Kidney (tissue), 14 donors: Measurements from ENCODE around the gene EEIG2. TPM values are rescaled to one million over a fixed set of nuclear protein-coding genes. Genes with fewer than 3 reads are reported as not detected.
"Not testable (repeated sequence)": the region's sequence is repeated elsewhere in the genome, so short reads cannot be mapped to it uniquely, and the experiment has no call there.

Source experiments
- DNase-seq, 5 donors: peaks; one replicate each; pipeline ENCODE4 v3.0.0-alpha.2; 2013 to 2020
- FAIRE-seq: peaks from 2 replicates; lab custom pipeline; 2012; peaks lifted over from hg19 to GRCh38; lab: Jason Lieb, UNC
- H3K27ac ChIP-seq, 2 donors: one replicate each; pipeline ENCODE4 v1.7.0; 2013; ENCODE audit warnings: low read depth in 2 of 2, low read length in 2 of 2, inconsistent platforms in 1 of 2
- H3K27me3 ChIP-seq: one replicate; pipeline ENCODE4 v1.7.1; 2013; ENCODE audit warnings: low read length, inconsistent platforms; ENCODE audit not compliant: control insufficient read depth, insufficient read depth
- H3K36me3 ChIP-seq, 3 donors: one replicate each; pipeline versions ENCODE4 v1.7.0 to v1.7.1; 2013; ENCODE audit warnings: low read length in 3 of 3, control low read depth in 1 of 3, inconsistent platforms in 1 of 3; ENCODE audit not compliant: insufficient read depth in 3 of 3, control insufficient read depth in 2 of 3
- H3K4me1 ChIP-seq, 3 donors: one replicate each; pipeline versions ENCODE4 v1.7.0 to v1.7.1; 2013; ENCODE audit warnings: low read length in 3 of 3, inconsistent platforms in 1 of 3, low read depth in 1 of 3; ENCODE audit not compliant: control insufficient read depth in 2 of 3, insufficient read depth in 2 of 3
- H3K4me3 ChIP-seq, 3 donors: one replicate each; pipeline versions ENCODE4 v1.7.0 to v1.8.1; 2013; ENCODE audit warnings: low read length in 3 of 3, control low read depth in 1 of 3, inconsistent platforms in 1 of 3
- H3K9ac ChIP-seq, 3 donors: one replicate each; pipeline versions ENCODE4 v1.7.0 to v1.7.1; 2013; ENCODE audit warnings: low read length in 3 of 3, control low read depth in 1 of 3, inconsistent platforms in 1 of 3
- H3K9me3 ChIP-seq, 3 donors: one replicate each; pipeline versions ENCODE4 v1.7.0 to v1.7.1; 2013; ENCODE audit warnings: low read length in 3 of 3, control low read depth in 1 of 3, inconsistent platforms in 1 of 3; ENCODE audit not compliant: control insufficient read depth in 2 of 3, insufficient read depth in 1 of 3
- intact Hi-C: fragments of 100-400 bp; cut with DNase I; formaldehyde crosslinking; loops from one replicate; pipeline ENCODE4 v1.11.1; 2022
- polyA plus RNA-seq: library from polyadenylated mRNA; stranded (reverse); fragments of 350-450 nt; fragmentation: Illumina TruSeq; extraction: RNeasy Lipid Tissue Mini Kit (QIAGEN cat#74804); gene quantifications from one replicate; pipeline ENCODE4 v1.2.3, GENCODE V29; 2014; ENCODE audit warnings: low read depth, low replicate concordance; ENCODE audit not compliant: insufficient read depth
- total RNA-seq: library from RNA; stranded (reverse); fragmentation: NEBNext Ultra II Directional; extraction: Animal tissue kit (Norgen Biotek cat#: 25700); gene quantifications from one replicate; pipeline ENCODE4 v1.2.1, GENCODE V29; 2021
- TF ChIP-seq, protein P1 (sequence below): IDR thresholded peaks from 3 replicates; pipeline ENCODE4 v1.5.1; 2012; ENCODE audit warnings: mild to moderate bottlenecking, moderate library complexity, borderline replicate concordance; ENCODE audit not compliant: insufficient read depth; ENCODE audit errors: extremely low read depth
- donor health status: control.
- donor health status: control.
- donor health status: control.
- donor health status: control.
- donor health status: control.
- donor health status: DM: yes; HTN: yes; CAD: no.
- donor health status: Normal renal cell carcinoma (clear cell type).

Gene EEIG2
- total and polyA plus RNA-seq, 2 donors from 2014 or later: 1.7 to 8.3 TPM

DNA sequence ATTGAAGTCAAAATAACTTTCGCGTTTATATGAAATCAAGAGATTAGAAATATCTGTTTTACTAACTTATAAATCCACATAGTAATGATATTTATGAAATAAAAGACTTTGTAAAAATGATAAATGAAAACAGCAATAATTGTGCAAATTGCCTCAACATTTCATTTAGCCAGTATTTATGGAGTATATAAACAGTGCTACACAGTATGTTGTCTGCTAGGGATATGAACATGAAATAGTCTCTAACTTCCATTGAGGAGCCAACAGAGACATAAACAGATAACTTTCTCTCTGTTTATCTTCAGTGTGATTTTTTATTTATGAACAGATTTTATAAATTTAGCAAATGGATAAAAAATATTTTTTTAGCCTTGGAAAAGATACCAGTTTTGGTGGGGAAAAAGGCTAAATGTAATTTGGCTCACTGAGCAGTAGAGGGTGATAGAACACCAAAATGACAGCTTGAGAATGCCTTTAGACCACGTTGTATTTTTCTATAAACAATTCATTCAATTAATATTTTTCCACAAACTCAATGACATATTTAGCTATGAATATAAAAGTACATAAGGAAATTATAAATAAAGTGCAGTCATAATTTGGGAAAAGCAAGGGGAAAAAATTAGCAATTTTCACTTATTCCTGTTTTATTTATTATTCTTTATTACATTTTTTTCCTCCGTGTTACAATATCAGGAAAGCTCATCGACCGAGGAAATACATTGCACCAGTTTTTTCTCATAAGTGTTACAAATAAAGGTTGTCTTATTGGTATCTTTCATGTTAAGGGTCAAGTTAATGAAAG lies 47.5 kb upstream of the EEIG2 start:
- H3K9me3 ChIP-seq: no peaks in the 10 kb centered on the region
- H3K4me1 ChIP-seq: no peaks in the 10 kb centered on the region
- no peak overlapping the region for H3K4me3 ChIP-seq
- DNase-seq (peak in 2 of 5 donors; percentile 42 to 64), FAIRE-seq (peak; percentile 97)
- TF ChIP-seq, protein P1, sequence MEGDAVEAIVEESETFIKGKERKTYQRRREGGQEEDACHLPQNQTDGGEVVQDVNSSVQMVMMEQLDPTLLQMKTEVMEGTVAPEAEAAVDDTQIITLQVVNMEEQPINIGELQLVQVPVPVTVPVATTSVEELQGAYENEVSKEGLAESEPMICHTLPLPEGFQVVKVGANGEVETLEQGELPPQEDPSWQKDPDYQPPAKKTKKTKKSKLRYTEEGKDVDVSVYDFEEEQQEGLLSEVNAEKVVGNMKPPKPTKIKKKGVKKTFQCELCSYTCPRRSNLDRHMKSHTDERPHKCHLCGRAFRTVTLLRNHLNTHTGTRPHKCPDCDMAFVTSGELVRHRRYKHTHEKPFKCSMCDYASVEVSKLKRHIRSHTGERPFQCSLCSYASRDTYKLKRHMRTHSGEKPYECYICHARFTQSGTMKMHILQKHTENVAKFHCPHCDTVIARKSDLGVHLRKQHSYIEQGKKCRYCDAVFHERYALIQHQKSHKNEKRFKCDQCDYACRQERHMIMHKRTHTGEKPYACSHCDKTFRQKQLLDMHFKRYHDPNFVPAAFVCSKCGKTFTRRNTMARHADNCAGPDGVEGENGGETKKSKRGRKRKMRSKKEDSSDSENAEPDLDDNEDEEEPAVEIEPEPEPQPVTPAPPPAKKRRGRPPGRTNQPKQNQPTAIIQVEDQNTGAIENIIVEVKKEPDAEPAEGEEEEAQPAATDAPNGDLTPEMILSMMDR: peak; percentile 79
- intact Hi-C loops: loop anchor here (10.0 kb wide), 1 partner anchor 132 kb away; no protein-coding TSS in a partner anchor
- H3K27ac ChIP-seq: no peak overlapping the region
- no peaks in the 10 kb centered on the region for H3K36me3 ChIP-seq
- no peak overlapping the region for H3K9ac ChIP-seq
- H3K27me3 ChIP-seq: no peaks in the 10 kb centered on the region

DNA sequence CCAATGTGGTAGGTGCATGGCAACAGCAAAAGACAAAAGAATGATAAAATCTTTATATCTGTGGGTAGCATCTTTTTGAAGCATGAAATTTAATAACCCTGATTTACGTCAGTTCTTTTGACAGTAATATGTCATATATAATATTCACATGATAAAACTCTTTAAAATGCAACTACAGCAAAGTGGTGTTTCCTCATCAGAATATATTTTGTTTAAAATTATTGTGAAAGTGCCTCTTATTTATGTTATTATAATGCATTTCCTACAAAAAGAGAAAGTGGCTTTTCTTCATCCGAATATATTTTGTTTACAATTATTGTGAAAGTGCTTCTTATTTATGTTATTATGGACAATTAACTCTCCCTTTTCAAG lies 46.9 kb upstream of the EEIG2 start:
- Histone ChIP-seq H3K9ac (no peak overlapping the region), H3K27ac (no peak overlapping the region), H3K4me3 (no peak overlapping the region), H3K27me3 (no peaks in the 10 kb centered on the region), H3K9me3 (no peaks in the 10 kb centered on the region), H3K4me1 (no peaks in the 10 kb centered on the region), H3K36me3 (no peaks in the 10 kb centered on the region)
- DNase-seq: no peak
- intact Hi-C loops: loop anchor here (10.0 kb wide), 1 partner anchor 132 kb away; no protein-coding TSS in a partner anchor
- FAIRE-seq: no peak
- TF ChIP-seq, protein P1: no peak

DNA sequence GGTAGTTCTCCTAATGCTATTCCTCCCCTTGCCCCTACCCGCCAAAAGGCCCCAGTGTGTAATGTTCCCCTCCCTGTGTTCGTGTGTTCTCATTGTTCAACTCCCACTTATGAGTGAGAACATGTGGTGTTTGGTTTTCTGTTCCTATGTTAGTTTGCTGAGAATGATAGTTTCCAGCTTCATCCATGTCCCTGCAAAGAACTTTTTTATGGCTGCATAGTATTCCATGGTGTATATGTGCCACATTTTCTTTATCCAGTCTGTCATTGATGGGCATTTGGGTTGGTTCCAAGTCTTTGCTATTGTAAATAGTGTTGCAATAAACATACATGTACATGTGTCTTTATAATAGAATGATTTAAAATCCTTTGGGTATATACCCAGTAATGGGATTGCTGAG lies 46.0 kb upstream of the EEIG2 start:
- not testable (repeated sequence) for H3K36me3 ChIP-seq, H3K9ac ChIP-seq, H3K9me3 ChIP-seq, H3K27me3 ChIP-seq, H3K27ac ChIP-seq, H3K4me1 ChIP-seq, DNase-seq, FAIRE-seq, H3K4me3 ChIP-seq
- intact Hi-C loops: loop anchor here (10.0 kb wide), 1 partner anchor 131 kb away; no protein-coding TSS in a partner anchor

DNA sequence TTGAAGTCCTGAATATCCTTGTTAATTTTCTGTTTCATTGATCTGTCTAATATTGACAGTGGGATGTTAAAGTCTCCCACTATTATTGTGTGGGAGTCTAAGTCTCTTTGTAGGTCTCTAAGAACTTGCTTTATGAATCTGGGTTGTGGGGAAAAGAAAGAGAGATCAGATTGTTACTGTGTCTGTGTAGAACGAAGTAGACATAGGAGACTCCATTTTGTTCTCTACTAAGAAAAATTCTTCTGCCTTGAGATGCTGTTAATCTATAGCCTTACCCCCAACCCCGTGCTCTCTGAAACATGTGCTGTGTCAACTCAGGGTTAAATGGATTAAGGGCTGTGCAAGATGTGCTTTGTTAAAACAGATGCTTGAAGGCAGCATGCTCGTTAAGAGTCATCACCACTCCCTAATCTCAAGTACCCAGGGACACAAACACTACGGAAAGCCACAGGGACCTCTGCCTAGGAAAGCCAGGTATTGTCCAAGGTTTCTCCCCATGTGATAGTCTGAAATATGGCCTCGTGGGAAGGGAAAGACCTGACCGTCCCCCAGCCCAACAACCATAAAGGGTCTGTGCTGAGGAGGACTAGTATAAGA lies 42.5 kb upstream of the EEIG2 start:
- not testable (repeated sequence) for H3K9me3 ChIP-seq, H3K27ac ChIP-seq, H3K4me1 ChIP-seq, FAIRE-seq, DNase-seq, H3K9ac ChIP-seq, H3K36me3 ChIP-seq, H3K27me3 ChIP-seq, H3K4me3 ChIP-seq
- intact Hi-C loops: loop anchor here (10.0 kb wide), 1 partner anchor 127 kb away; no protein-coding TSS in a partner anchor
